GM19372 (cell line): ENCODE measurements around the gene SPTBN1.

Source experiments
- ATAC-seq: cut with Tn5 transposase; IDR thresholded peaks from one replicate; pipeline ENCODE4 v1.9.1; 2021; ENCODE audit warnings: mild to moderate bottlenecking, low read depth, moderate library complexity; ENCODE audit not compliant: unreplicated experiment

SPTBN1 gene

GRCh38 chr2:54599914-54600313, 143.8 kb downstream of the SPTBN1 start:
- ATAC-seq = no peak

- no peak for ATAC-seq
Observed at GRCh38 chr2:54601339-54601738, 145.2 kb downstream of the SPTBN1 start.

GRCh38 chr2:54602736-54603322, 146.7 kb downstream of the SPTBN1 start:
- no peak for ATAC-seq

GRCh38 chr2:54603357-54603756, 147.2 kb downstream of the SPTBN1 start:
- ATAC-seq = no peak

- no peak for ATAC-seq
Observed at GRCh38 chr2:54603796-54604195, 147.7 kb downstream of the SPTBN1 start.

- ATAC-seq = no peak
Observed at GRCh38 chr2:54604871-54605270, 148.7 kb downstream of the SPTBN1 start.

GRCh38 chr2:54605836-54606235, 149.7 kb downstream of the SPTBN1 start:
- no peak for ATAC-seq

- ATAC-seq = no peak
Observed at GRCh38 chr2:54606393-54606958, 150.3 kb downstream of the SPTBN1 start.

GRCh38 chr2:54608224-54608623, 152.1 kb downstream of the SPTBN1 start:
- ATAC-seq = no peak

GRCh38 chr2:54609241-54609640, 153.1 kb downstream of the SPTBN1 start:
- no peak for ATAC-seq

GRCh38 chr2:54609647-54610046, 153.5 kb downstream of the SPTBN1 start:
- ATAC-seq = no peak

- ATAC-seq = no peak
Observed at GRCh38 chr2:54610700-54611099, 154.6 kb downstream of the SPTBN1 start.

GRCh38 chr2:54611830-54612545, 155.9 kb downstream of the SPTBN1 start:
- no peak for ATAC-seq

- no peak for ATAC-seq
Observed at GRCh38 chr2:54613386-54613785, 157.3 kb downstream of the SPTBN1 start.

GRCh38 chr2:54613794-54614257, 157.7 kb downstream of the SPTBN1 start:
- no peak for ATAC-seq

- no peak for ATAC-seq
Observed at GRCh38 chr2:54614819-54615218, 158.7 kb downstream of the SPTBN1 start.

GRCh38 chr2:54615832-54616534, 159.9 kb downstream of the SPTBN1 start:
- ATAC-seq = no peak

GRCh38 chr2:54617409-54617808, 161.3 kb downstream of the SPTBN1 start:
- ATAC-seq = no peak

- no peak for ATAC-seq
Observed at GRCh38 chr2:54618646-54619565, 162.8 kb downstream of the SPTBN1 start.

GRCh38 chr2:54619660-54620231, 163.6 kb downstream of the SPTBN1 start:
- ATAC-seq = no peak
